Astrocyte (in vitro differentiated cells and primary cell): ENCODE data around the gene CPT1A. TPM values are rescaled to one million over a fixed set of nuclear protein-coding genes. Genes with fewer than 3 reads are reported as not detected.

Source experiments
- DNase-seq: peaks from one replicate; pipeline ENCODE4 v3.0.0-alpha.2; 2010; ENCODE audit warnings: low read depth
- FAIRE-seq: peaks from 2 replicates; lab custom pipeline; 2011; peaks lifted over from hg19 to GRCh38; lab: Jason Lieb, UNC
- H2AFZ ChIP-seq: 2 replicates; pipeline ENCODE4 v1.6.0; 2012; ENCODE audit warnings: low read depth, low read length, inconsistent platforms
- H3K27ac ChIP-seq: 2 replicates; pipeline ENCODE4 v1.5.1; 2011; ENCODE audit warnings: low read depth, low read length, inconsistent platforms
- H3K27me3 ChIP-seq: 2 replicates; pipeline ENCODE4 v1.6.0; 2011; ENCODE audit warnings: low read length, inconsistent platforms; ENCODE audit not compliant: insufficient read depth
- H3K36me3 ChIP-seq: 2 replicates; pipeline ENCODE4 v1.5.1; 2011; ENCODE audit warnings: low read length, inconsistent platforms; ENCODE audit not compliant: insufficient read depth
- H3K4me1 ChIP-seq: 2 replicates; pipeline ENCODE4 v1.5.1; 2011; ENCODE audit warnings: low read length, inconsistent platforms; ENCODE audit not compliant: insufficient read depth
- H3K4me2 ChIP-seq: 2 replicates; pipeline ENCODE4 v1.6.0; 2012; ENCODE audit warnings: low read length, inconsistent platforms
- H3K4me3 ChIP-seq: 2 replicates; pipeline ENCODE4 v1.5.1; 2011; ENCODE audit warnings: low read depth, mild to moderate bottlenecking, low read length, inconsistent platforms; ENCODE audit not compliant: insufficient read depth
- H3K79me2 ChIP-seq: 2 replicates; pipeline ENCODE4 v1.6.0; 2012; ENCODE audit warnings: mild to moderate bottlenecking, low read length, inconsistent platforms; ENCODE audit not compliant: insufficient read depth
- H3K9ac ChIP-seq: 2 replicates; pipeline ENCODE4 v1.6.0; 2012; ENCODE audit warnings: mild to moderate bottlenecking, low read length, inconsistent platforms
- H3K9me3 ChIP-seq: 2 replicates; pipeline ENCODE4 v1.5.1; 2012; ENCODE audit warnings: low read depth, mild to moderate bottlenecking, low read length, inconsistent platforms; ENCODE audit not compliant: insufficient read depth
- H4K20me1 ChIP-seq: 2 replicates; pipeline ENCODE4 v1.6.0; 2012; ENCODE audit warnings: low read length, inconsistent platforms; ENCODE audit not compliant: insufficient read depth
- H3K27ac Mint-ChIP-seq: one replicate; pipeline ENCODE4 v1.8.0; 2021; ENCODE audit warnings: mild to moderate bottlenecking, mixed read lengths; ENCODE audit not compliant: unreplicated experiment
- H3K27me3 Mint-ChIP-seq: one replicate; pipeline ENCODE4 v1.8.0; 2021; ENCODE audit warnings: low read depth, mixed read lengths; ENCODE audit not compliant: unreplicated experiment
- H3K36me3 Mint-ChIP-seq: one replicate; pipeline ENCODE4 v1.8.0; 2021; ENCODE audit warnings: low read depth, mixed read lengths; ENCODE audit not compliant: unreplicated experiment
- H3K4me1 Mint-ChIP-seq: one replicate; pipeline ENCODE4 v1.8.0; 2021; ENCODE audit warnings: low read depth, mixed read lengths; ENCODE audit not compliant: unreplicated experiment
- H3K4me3 Mint-ChIP-seq: one replicate; pipeline ENCODE4 v1.8.0; 2021; ENCODE audit warnings: mild to moderate bottlenecking, moderate library complexity, mixed read lengths; ENCODE audit not compliant: unreplicated experiment
- H3K9me3 Mint-ChIP-seq: one replicate; pipeline ENCODE4 v1.8.0; 2021; ENCODE audit warnings: mild to moderate bottlenecking, mixed read lengths; ENCODE audit not compliant: unreplicated experiment
- CTCF ChIP-seq: IDR thresholded peaks from 2 replicates; pipeline ENCODE4 v1.5.1; 2011; ENCODE audit warnings: low read depth, mild to moderate bottlenecking, inconsistent platforms, low read length, moderate library complexity; ENCODE audit not compliant: insufficient read depth
- EZH2 ChIP-seq: IDR thresholded peaks from 2 replicates; pipeline ENCODE4 v1.6.1; 2012; ENCODE audit warnings: mild to moderate bottlenecking, low read length, inconsistent platforms; ENCODE audit not compliant: insufficient read depth
- total RNA-seq: library from RNA; stranded (reverse); gene quantifications from 2 replicates; pipeline ENCODE4 v1.2.1, GENCODE V29; 2021

The CPT1A gene
- total RNA-seq, 1 donor from 2014 or later, result 2.3 TPM

DNA sequence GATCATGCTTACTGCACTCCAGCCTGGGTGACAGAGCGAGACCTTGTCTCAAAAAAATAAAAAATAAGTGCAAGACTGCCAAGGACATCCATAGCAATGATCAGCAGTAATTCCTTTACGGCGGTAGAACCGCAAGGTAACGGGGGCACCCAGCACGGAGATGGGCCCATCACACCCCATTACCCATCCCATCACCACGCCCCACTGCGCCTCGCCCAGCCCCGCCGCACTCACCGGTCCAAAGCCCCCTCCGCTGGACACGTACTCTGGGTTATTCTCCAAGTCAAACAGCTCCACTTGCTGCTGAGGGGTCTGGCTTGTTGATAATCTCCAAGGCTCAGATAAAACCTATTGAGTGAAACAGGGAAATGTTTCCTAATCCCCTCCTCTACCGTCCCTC is 81.7 kb downstream of the CPT1A start:
- no peaks in the 10 kb centered on the region for H3K36me3 ChIP-seq
- no peak for DNase-seq
- no peak overlapping the region for H3K9ac ChIP-seq
- Mint-ChIP-seq H3K27me3 (peaks cover 25% of the 10 kb centered on the region), H3K4me1 (peaks cover 7% of the 10 kb centered on the region), H3K27ac (no peak overlapping the region), H3K9me3 (no peaks in the 10 kb centered on the region), H3K4me3 (no peak overlapping the region), H3K36me3 (no peaks in the 10 kb centered on the region)
- H3K27ac ChIP-seq, result no peak overlapping the region
- no peaks in the 10 kb centered on the region for H3K9me3 ChIP-seq
- no peaks in the 10 kb centered on the region for H3K79me2 ChIP-seq
- no peak overlapping the region for H3K4me3 ChIP-seq
- FAIRE-seq, result no peak
- H3K27me3 ChIP-seq, result peaks cover 2% of the 10 kb centered on the region
- H3K4me1 ChIP-seq, result no peaks in the 10 kb centered on the region
- no peak for TF ChIP-seq EZH2
- TF ChIP-seq CTCF, result no peak
- no peak overlapping the region for H3K4me2 ChIP-seq
- no peaks in the 10 kb centered on the region for H4K20me1 ChIP-seq
- no peak overlapping the region for H2AFZ ChIP-seq

DNA sequence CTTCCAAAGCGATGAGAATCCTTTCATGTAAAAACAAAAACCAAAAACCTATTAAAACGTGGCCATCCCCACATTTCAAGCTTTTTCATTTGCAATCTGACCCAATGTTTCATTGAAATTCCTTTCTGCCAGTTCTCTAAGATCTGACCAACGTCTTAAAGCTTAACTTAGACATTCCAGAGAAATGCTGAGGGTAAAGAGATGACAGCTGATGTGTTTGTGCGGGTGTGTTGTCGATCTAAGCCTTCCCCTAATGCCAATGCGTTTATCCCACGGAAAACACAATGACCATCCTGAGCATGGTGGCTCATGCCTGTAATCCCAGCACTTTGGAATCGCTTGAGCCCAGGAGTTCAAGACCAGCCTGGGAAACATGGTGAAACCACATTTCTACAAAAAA is 84.0 kb downstream of the CPT1A start:
- Mint-ChIP-seq H3K4me1 (peaks cover 3% of the 10 kb centered on the region), H3K9me3 (no peaks in the 10 kb centered on the region), H3K4me3 (peak overlapping the region; percentile 12), H3K27ac (no peak overlapping the region), H3K27me3 (peaks cover 23% of the 10 kb centered on the region), H3K36me3 (no peaks in the 10 kb centered on the region)
- H3K36me3 ChIP-seq, result no peaks in the 10 kb centered on the region
- H3K9me3 ChIP-seq, result no peaks in the 10 kb centered on the region
- H3K4me3 ChIP-seq, result no peak overlapping the region
- no peak for DNase-seq
- H3K4me2 ChIP-seq, result no peak overlapping the region
- no peak overlapping the region for H2AFZ ChIP-seq
- no peak overlapping the region for H3K27ac ChIP-seq
- H3K4me1 ChIP-seq, result no peaks in the 10 kb centered on the region
- H3K27me3 ChIP-seq, result peaks cover 2% of the 10 kb centered on the region
- no peak overlapping the region for H3K9ac ChIP-seq
- H4K20me1 ChIP-seq, result no peaks in the 10 kb centered on the region
- no peak for TF ChIP-seq CTCF
- TF ChIP-seq EZH2, result no peak
- FAIRE-seq, result no peak
- no peaks in the 10 kb centered on the region for H3K79me2 ChIP-seq

GRCh38 chr11:68756171-68756766 is 85.4 kb downstream of the CPT1A start:
- H3K4me2 ChIP-seq, result no peak overlapping the region
- no peak overlapping the region for H3K9ac ChIP-seq
- no peaks in the 10 kb centered on the region for H3K4me1 ChIP-seq
- H4K20me1 ChIP-seq, result no peaks in the 10 kb centered on the region
- peaks cover 17% of the 10 kb centered on the region for H3K27me3 Mint-ChIP-seq
- DNase-seq (peak; percentile 6), FAIRE-seq (no peak)
- no peaks in the 10 kb centered on the region for H3K9me3 Mint-ChIP-seq
- peaks cover 3% of the 10 kb centered on the region for H3K4me1 Mint-ChIP-seq
- TF ChIP-seq CTCF (no peak), EZH2 (no peak)
- H3K27me3 ChIP-seq, result no peaks in the 10 kb centered on the region
- H3K36me3 Mint-ChIP-seq, result no peaks in the 10 kb centered on the region
- no peak overlapping the region for H3K27ac Mint-ChIP-seq
- H3K79me2 ChIP-seq, result no peaks in the 10 kb centered on the region
- no peak overlapping the region for H2AFZ ChIP-seq
- no peaks in the 10 kb centered on the region for H3K9me3 ChIP-seq
- H3K27ac ChIP-seq, result no peak overlapping the region
- H3K4me3 Mint-ChIP-seq, result no peak overlapping the region
- H3K4me3 ChIP-seq, result no peak overlapping the region
- no peaks in the 10 kb centered on the region for H3K36me3 ChIP-seq
